ENCODE measurements around the gene FAM9C. TPM values are rescaled to one million over a fixed set of nuclear protein-coding genes. Genes with fewer than 3 reads are reported as not detected.

FAM9C gene
- total RNA-seq, 1 experiment from 2014 or later = not detected

DNA sequence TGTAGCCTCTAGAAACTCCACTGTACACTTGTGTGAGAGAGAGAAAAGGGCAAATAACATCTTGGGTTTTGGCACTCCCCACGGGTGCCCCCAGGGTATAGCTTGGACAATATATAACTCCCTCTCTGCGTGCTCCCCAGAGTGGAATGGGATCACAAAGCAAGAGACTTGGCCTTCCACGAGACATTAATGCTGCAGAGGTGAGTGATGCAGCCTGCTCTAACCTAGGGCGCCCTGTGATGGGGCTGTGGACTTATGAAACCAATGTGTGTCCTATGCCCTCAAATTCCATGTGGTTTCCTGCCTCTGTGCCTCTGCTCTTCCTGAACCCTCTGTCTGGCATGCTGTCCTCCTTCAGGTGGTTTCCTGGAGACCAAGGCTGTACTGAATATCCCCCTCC lies 22.0 kb upstream of the FAM9C start:
- intact Hi-C loops (cut with micrococcal nuclease) = no loop called here
- ChIA-PET CTCF (no interaction called here), RAD21 (ENCODE audit: low non-redundant PET in 1 of 2, low total read pairs in 2 of 2, uncharacterized antibody in 2 of 2, unreplicated experiment in 2 of 2) (no interaction called here), POLR2A (no interaction called here)
- ATAC-seq (no peak), DNase-seq (ENCODE audit: low read depth, low spot score) (no peak)
- no peak overlapping the region for H2AFZ ChIP-seq (ENCODE audit: low read depth, low read length, poor library complexity, severe bottlenecking)
- no peaks in the 10 kb centered on the region for H3K9me3 ChIP-seq (ENCODE audit: control insufficient read depth in 1 of 2, insufficient read depth in 1 of 2, low read depth in 1 of 2, low read length in 2 of 2)
- no peak overlapping the region for H3K4me3 ChIP-seq (replicated peaks in 1 of 2; ENCODE audit: low read depth in 1 of 2, low read length in 2 of 2)
- H3K9ac ChIP-seq (ENCODE audit: low read length) = no peak overlapping the region
- no peaks in the 10 kb centered on the region for H4K20me1 ChIP-seq (ENCODE audit: insufficient read depth)
- no peaks in the 10 kb centered on the region for H3K4me1 ChIP-seq (ENCODE audit: control insufficient read depth in 1 of 2, insufficient read depth in 2 of 2, low read length in 2 of 2)
- no peaks in the 10 kb centered on the region for H3K79me2 ChIP-seq (ENCODE audit: insufficient read depth, low read length)
- no peaks in the 10 kb centered on the region for H3K36me3 ChIP-seq (ENCODE audit: control insufficient read depth in 1 of 2, insufficient read depth in 2 of 2, low read length in 2 of 2)
- no peaks in the 10 kb centered on the region for H3K27me3 ChIP-seq (ENCODE audit: insufficient read depth, low read length)
- no peaks in the 10 kb centered on the region for H3K9me2 ChIP-seq (ENCODE audit: insufficient read depth)
- BruUV-seq (replicated peaks) = no TSS peak
- TF ChIP-seq SIN3A (IDR thresholded peaks at IDR 0.05; ENCODE audit: low read depth) (no peak), TCF7L2 (IDR thresholded peaks at IDR 0.05; ENCODE audit: borderline replicate concordance, extremely low read depth, insufficient read depth, insufficient read length) (no peak), SRF (IDR thresholded peaks at IDR 0.05; ENCODE audit: low read depth) (no peak), EZH2phosphoT487 (IDR thresholded peaks at IDR 0.05; ENCODE audit: borderline replicate concordance) (no peak), ZNF274 (IDR thresholded peaks at IDR 0.05; ENCODE audit: low read depth, low read length) (no peak), ELF1 (IDR thresholded peaks at IDR 0.05; ENCODE audit: borderline replicate concordance, low read depth) (no peak), JUND (IDR thresholded peaks at IDR 0.05) (no peak), POLR2A (IDR thresholded peaks at IDR 0.05; ENCODE audit: borderline replicate concordance, extremely low read depth, insufficient read depth, insufficient read length) (no peak)
- TF ChIP-seq, protein P1, sequence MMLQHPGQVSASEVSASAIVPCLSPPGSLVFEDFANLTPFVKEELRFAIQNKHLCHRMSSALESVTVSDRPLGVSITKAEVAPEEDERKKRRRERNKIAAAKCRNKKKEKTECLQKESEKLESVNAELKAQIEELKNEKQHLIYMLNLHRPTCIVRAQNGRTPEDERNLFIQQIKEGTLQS (IDR thresholded peaks at IDR 0.05) = no peak
- no peak overlapping the region for H3K27ac ChIP-seq (ENCODE audit: low read depth, low read length)
- no peak overlapping the region for H3K4me2 ChIP-seq (ENCODE audit: low read length)

DNA sequence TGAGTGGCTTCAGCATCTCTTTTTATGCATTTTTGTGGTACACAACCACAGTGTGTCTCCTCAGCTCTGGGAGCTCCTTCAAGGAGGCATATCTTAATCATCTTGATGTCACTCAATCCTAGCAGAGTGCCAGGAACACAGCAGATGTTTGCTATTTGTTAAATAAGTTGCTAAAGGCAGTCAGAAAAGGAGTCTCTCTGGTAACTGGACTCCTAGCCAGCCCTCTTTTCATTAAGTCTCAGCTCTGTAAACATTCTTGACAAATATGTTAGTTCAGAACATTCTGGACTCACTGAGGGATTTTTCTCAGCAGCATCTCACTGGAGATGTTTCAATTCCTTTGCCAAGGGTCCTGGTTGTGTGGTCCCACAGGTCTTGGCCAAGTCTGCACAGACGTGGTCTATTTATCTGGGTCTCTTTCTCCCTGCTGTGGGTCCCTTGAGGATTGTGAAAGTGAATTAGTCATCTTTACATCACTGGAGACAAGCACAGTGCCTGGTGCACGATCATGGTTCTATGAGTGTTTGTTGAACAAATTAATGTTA lies 20.3 kb upstream of the FAM9C start:
- DNase-seq (ENCODE audit: low read depth, low spot score) (no peak), ATAC-seq (no peak)
- Histone ChIP-seq H3K36me3 (ENCODE audit: control insufficient read depth in 1 of 2, insufficient read depth in 2 of 2, low read length in 2 of 2) (no peaks in the 10 kb centered on the region), H3K4me3 (replicated peaks in 1 of 2; ENCODE audit: low read depth in 1 of 2, low read length in 2 of 2) (no peak overlapping the region), H3K9ac (ENCODE audit: low read length) (no peak overlapping the region), H3K9me3 (ENCODE audit: control insufficient read depth in 1 of 2, insufficient read depth in 1 of 2, low read depth in 1 of 2, low read length in 2 of 2) (no peaks in the 10 kb centered on the region), H3K79me2 (ENCODE audit: insufficient read depth, low read length) (no peaks in the 10 kb centered on the region), H3K9me2 (ENCODE audit: insufficient read depth) (no peaks in the 10 kb centered on the region), H3K27me3 (ENCODE audit: insufficient read depth, low read length) (no peaks in the 10 kb centered on the region), H3K4me2 (ENCODE audit: low read length) (no peak overlapping the region), H3K27ac (ENCODE audit: low read depth, low read length) (no peak overlapping the region), H3K4me1 (ENCODE audit: control insufficient read depth in 1 of 2, insufficient read depth in 2 of 2, low read length in 2 of 2) (peaks cover 0 to 7% of the 10 kb centered on the region in 2 experiments; a peak in 3 of 4 replicates), H2AFZ (ENCODE audit: low read depth, low read length, poor library complexity, severe bottlenecking) (no peak overlapping the region), H4K20me1 (ENCODE audit: insufficient read depth) (no peaks in the 10 kb centered on the region)
- CTCF ChIA-PET = no interaction called here
- RAD21 ChIA-PET (ENCODE audit: low non-redundant PET in 1 of 2, low total read pairs in 2 of 2, uncharacterized antibody in 2 of 2, unreplicated experiment in 2 of 2) = no interaction called here
- BruUV-seq (replicated peaks) = no TSS peak
- intact Hi-C loops (cut with micrococcal nuclease) = no loop called here
- POLR2A ChIA-PET = no interaction called here
- TF ChIP-seq EGR1 (IDR thresholded peaks at IDR 0.05; ENCODE audit: low read depth) = no peak
- TF ChIP-seq SIN3A (IDR thresholded peaks at IDR 0.05; ENCODE audit: low read depth) = no peak
- TF ChIP-seq CEBPB (IDR thresholded peaks at IDR 0.05; ENCODE audit: low read depth) = no peak
- no peak for TF ChIP-seq FOSL1 (IDR thresholded peaks at IDR 0.05; ENCODE audit: low read depth)
- no peak for TF ChIP-seq TCF7L2 (IDR thresholded peaks at IDR 0.05; ENCODE audit: borderline replicate concordance, extremely low read depth, insufficient read depth, insufficient read length)
- no peak for TF ChIP-seq POLR2A (IDR thresholded peaks at IDR 0.05; ENCODE audit: borderline replicate concordance, extremely low read depth, insufficient read depth, insufficient read length)
- no peak for TF ChIP-seq ZNF274 (IDR thresholded peaks at IDR 0.05; ENCODE audit: low read depth, low read length)
- no peak for TF ChIP-seq ZFX (IDR thresholded peaks at IDR 0.05)
- TF ChIP-seq SRF (IDR thresholded peaks at IDR 0.05; ENCODE audit: low read depth) = no peak
- TF ChIP-seq, protein P2, sequence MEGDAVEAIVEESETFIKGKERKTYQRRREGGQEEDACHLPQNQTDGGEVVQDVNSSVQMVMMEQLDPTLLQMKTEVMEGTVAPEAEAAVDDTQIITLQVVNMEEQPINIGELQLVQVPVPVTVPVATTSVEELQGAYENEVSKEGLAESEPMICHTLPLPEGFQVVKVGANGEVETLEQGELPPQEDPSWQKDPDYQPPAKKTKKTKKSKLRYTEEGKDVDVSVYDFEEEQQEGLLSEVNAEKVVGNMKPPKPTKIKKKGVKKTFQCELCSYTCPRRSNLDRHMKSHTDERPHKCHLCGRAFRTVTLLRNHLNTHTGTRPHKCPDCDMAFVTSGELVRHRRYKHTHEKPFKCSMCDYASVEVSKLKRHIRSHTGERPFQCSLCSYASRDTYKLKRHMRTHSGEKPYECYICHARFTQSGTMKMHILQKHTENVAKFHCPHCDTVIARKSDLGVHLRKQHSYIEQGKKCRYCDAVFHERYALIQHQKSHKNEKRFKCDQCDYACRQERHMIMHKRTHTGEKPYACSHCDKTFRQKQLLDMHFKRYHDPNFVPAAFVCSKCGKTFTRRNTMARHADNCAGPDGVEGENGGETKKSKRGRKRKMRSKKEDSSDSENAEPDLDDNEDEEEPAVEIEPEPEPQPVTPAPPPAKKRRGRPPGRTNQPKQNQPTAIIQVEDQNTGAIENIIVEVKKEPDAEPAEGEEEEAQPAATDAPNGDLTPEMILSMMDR (IDR thresholded peaks at IDR 0.05 in 2 of 3, conservative IDR thresholded peaks at IDR 0.05 in 1 of 3; ENCODE audit: borderline replicate concordance in 1 of 3, insufficient read depth in 1 of 3, low read depth in 2 of 3, low read length in 2 of 3) = no peak
- TF ChIP-seq, protein P3, sequence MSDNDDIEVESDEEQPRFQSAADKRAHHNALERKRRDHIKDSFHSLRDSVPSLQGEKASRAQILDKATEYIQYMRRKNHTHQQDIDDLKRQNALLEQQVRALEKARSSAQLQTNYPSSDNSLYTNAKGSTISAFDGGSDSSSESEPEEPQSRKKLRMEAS (IDR thresholded peaks at IDR 0.05) = no peak
- TF ChIP-seq, protein P4, sequence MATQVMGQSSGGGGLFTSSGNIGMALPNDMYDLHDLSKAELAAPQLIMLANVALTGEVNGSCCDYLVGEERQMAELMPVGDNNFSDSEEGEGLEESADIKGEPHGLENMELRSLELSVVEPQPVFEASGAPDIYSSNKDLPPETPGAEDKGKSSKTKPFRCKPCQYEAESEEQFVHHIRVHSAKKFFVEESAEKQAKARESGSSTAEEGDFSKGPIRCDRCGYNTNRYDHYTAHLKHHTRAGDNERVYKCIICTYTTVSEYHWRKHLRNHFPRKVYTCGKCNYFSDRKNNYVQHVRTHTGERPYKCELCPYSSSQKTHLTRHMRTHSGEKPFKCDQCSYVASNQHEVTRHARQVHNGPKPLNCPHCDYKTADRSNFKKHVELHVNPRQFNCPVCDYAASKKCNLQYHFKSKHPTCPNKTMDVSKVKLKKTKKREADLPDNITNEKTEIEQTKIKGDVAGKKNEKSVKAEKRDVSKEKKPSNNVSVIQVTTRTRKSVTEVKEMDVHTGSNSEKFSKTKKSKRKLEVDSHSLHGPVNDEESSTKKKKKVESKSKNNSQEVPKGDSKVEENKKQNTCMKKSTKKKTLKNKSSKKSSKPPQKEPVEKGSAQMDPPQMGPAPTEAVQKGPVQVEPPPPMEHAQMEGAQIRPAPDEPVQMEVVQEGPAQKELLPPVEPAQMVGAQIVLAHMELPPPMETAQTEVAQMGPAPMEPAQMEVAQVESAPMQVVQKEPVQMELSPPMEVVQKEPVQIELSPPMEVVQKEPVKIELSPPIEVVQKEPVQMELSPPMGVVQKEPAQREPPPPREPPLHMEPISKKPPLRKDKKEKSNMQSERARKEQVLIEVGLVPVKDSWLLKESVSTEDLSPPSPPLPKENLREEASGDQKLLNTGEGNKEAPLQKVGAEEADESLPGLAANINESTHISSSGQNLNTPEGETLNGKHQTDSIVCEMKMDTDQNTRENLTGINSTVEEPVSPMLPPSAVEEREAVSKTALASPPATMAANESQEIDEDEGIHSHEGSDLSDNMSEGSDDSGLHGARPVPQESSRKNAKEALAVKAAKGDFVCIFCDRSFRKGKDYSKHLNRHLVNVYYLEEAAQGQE (IDR thresholded peaks at IDR 0.05; ENCODE audit: low read depth) = no peak
